Measurements from ENCODE around the gene UNG.

GRCh38 chr12:109087250-109087649, 10.1 kb upstream of the UNG start:
- TF ChIP-seq POLR2A (IDR thresholded peaks at IDR 0.05), result no peak
- no peak for TF ChIP-seq CTCF (IDR thresholded peaks at IDR 0.05)
